Smooth muscle cell of the brain vasculature (primary cell): ENCODE results near the gene FBP1.

ENCODE experiments used
- DNase-seq: peaks from one replicate; pipeline ENCODE4 v3.0.0-alpha.2; 2012; ENCODE audit warnings: low read depth, low spot score

Gene FBP1

DNA sequence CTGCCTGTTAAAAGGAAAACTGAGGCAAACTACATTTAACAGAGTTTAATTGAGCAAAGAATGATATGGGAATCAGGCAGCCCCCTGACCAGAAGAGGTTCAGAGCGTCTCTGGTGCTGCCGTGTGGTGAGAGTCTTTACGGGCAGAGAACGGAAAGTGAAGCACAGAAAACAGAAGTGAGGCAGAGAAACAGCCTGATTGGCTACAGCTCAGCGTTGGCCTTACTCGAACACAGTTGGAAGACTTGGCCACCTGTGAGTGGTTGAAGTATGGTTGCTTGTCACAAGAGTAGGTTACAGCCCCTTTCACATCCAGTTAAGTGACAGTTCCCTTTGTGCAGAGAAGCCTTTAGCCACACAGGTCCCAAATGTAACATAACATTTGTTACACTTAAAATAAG, 16.9 kb upstream of the FBP1 start:
- no peak for DNase-seq

DNA sequence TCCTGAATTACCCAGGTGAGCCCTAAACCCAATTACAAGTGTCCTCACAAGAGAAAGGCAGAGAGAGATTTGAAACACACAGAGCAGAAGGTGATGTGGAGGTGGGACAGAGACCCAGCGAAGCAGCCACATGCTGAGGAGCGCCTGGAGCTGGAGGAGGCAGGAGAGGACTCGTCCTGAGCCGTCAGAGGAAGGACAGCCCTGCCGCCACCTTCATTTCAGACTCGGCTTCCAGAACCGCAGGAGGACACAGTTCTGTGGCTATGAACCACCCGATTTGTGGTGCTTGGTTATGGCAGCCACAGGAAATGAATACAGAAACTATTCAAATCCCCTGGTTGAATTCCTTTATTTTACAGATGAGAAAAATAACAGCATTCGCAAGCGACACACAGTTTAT, 16.4 kb upstream of the FBP1 start:
- DNase-seq: no peak

DNA sequence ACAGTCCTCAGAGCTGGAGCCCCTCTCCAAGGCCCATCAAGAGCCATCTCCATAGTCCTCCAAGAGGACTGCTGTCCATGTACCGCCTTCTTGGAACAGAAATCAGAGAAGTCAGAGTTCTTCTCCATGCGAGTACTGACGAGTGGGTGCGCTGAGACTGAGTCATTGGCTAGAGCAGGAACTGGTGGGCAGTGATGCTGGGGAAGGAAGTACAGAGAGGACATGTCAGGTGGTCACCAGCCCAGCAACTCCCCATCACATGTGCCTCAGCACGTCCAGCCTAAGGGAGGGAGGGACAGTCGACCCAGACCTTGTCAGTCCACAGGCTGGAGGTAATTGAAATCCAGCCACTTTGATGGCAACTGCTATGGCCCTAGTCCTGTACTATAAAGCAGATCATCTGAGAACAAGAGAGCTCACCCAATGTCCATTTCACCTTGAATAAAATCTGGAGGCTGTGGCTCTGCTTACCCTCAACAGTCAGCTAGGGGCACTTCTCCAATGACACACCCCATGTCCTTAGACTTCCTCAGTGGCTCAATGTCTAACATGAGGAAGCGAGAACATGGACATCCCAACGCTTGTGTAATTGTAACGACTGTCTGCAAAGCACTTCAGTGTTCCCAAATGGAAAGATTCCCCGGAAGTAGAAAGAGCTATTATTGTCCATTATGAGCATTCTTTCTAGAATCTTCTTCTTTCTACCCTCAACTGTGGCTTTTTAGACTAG, 15.0 kb upstream of the FBP1 start:
- DNase-seq: no peak

DNA sequence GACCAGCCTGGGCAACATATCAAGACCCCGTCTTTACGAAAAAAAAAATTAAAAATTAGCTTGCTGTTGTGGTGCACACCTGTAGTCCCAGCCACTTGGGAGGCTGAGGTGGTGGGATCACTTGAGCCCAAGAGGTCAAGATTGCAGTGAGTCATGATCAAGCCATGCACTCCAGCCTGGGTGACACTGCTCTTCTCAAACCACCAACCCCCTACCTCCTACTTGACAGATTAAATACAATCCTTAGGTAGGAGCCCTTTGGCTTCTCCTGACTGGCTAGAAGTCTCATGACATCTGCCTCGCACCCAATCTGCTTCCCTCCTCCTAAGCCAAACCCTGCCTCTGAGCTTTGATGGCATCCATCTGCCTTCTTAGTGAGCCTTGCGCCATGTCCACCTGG, 11.6 kb upstream of the FBP1 start:
- DNase-seq: no peak

DNA sequence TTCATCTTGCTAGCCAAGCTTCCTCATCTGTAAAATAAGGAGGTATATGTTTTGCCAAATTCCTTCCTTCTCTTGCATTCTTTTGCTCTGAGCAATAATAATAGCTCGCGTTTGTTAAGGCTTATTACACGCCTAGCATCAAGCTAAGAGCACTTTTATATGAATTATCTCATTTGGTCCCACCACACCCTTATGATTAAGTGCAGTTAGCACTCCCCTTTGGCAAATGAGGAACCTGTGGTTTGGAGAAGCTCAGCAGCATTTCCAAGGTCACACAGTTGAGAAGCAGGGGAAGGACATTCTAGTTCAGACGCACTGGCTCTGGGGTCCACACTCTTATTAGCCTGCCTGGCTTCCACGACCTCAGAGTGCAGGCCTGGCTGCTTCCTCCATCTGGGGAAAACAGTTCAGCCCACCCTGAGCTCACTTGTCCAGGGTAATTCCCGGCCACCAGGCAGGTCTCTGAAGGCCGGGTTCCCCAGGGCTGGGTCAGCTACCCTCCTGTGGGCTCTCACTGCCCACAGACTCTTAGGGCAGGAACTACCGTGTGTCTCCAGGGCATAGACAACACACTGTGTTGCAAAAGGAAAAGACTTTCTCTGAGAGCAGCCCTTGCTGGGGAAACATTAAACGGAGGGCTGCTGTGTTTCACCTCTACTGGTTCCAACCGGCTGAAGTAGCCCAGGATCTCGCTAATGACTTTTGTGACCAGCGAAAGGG, 9.9 kb upstream of the FBP1 start:
- DNase-seq: no peak

DNA sequence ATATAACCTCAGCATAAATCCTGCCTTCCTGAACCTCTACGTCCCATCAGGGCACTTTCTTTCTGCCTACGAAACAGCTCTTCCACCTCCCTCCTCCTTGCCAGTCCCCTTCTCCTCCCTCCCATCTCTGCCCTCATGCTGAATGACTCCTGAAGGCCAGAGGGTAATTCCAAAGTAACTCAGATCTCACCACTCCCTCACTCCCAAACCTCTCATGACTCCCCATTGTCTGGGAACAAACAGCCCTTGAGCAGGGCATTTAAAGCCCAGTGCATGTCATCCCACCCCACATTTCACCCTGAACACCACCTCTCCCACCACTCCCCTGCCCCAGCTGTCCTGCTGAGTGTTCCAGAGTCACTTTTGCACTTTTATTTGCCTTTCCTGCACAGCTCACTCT, 8.9 kb upstream of the FBP1 start:
- no peak for DNase-seq

DNA sequence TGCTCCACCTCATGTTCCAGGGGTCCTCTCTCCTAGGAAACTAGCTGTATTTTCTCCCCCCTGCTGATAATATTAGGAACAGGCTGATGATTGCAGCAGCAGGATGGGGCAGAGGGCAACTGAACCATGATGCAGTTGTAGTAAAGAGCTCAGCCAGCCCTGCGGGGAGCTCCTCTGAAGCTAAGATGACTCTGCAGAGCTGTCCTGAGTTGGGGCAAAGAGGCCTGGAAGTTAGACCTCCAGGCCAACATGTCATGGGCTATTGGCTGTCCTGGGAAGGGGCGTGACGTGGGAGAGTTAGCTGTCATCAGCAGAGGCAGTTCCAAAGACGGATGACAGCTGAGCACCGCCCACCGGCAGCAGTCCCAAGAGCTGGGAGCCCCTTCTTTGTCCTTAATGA, 6.6 kb upstream of the FBP1 start:
- peak; percentile 20 for DNase-seq

DNA sequence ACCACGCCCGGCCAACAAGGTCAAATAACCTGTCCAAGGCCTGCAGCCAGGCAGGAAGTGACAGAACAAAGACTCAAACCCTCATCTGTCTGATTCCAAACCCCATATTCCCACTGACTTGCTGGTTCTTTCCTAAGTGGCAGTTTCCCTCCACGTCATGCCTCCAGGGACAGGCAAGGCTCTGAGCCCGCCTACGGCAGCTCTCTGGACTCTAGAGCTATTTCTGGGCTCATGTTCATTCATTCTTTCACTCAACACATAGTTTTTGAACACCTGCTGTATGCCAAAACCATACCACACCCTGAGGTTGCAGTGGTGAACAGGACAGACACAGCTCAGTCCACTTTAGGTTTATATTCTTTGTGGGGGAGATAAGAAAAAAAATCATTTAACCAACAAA, 5.2 kb upstream of the FBP1 start:
- DNase-seq: no peak

DNA sequence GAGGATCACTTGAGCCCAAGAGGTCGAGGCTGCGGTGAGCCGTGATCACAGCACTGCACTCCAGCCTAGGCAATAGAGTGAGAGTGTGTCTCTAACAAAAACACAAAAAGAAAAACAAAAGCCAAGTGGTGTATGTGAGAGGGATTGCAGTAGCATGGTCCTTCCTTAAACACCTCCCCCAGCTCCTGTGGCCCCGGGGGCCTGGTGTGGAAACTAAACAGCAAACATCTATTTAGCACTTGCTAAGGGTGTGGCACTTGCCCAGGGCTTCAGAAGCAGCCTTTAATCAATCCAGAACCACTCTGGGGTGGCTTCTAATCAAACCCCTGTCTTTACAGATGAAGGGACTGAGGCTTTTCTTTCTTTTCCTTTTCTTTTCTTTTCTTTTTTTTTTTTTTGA, 4.4 kb upstream of the FBP1 start:
- no peak for DNase-seq

DNA sequence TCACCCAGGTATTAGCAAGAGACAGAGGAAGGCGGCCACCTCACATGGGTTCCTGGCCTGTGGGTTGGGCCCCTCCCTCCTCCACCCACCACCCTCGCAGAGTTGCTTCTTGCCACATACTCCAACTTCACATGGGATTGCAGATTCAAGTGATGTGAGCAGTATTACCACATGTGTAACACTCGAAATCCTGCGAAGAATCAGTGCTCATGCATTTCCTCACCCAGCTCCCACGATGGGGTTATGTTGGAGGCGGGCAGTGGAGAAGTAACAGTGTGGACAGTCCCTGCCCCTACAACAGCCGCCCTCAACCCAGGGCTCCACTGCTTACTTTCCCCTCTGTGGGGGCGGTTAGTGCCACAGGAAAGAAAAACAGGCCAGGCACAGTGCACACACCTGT, 3.9 kb upstream of the FBP1 start:
- no peak for DNase-seq

DNA sequence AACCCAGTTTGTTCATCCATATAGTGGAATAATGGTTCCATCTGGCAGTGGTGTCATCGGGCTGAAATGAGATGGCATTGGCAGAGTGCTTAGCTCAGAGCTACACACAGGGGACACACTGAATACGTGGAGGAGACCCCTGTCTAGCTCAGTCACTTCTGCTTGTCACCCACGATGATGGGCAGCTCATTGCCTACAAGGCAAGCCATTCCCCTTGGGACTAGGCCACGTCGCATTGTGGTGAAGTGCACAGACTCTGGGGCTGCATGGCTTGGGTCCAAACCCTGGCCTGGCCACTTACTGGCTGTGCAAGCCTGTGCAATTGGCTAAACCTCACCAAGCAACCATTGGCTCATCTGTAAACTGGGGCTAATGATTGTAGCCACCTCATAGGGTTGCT, 3.2 kb upstream of the FBP1 start:
- no peak for DNase-seq

DNA sequence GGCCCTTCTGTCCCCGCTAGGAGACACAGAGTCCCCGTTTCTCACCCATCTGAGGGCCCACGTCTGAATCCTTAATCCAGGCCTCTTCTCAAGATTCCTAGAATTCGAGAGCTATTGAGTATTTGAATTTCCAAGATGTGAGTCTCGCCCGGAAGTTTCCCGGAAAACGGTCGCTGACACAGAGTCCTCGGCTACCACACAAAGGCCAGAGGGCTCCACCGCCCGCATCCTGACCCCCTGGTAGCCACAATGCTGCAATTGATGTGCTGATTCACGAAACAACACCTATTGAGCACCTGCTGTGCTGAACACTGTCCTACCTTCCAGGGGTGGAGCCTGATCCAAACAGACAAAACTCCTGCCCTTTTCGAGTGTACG, 670 bp upstream of the FBP1 start:
- DNase-seq: no peak

DNA sequence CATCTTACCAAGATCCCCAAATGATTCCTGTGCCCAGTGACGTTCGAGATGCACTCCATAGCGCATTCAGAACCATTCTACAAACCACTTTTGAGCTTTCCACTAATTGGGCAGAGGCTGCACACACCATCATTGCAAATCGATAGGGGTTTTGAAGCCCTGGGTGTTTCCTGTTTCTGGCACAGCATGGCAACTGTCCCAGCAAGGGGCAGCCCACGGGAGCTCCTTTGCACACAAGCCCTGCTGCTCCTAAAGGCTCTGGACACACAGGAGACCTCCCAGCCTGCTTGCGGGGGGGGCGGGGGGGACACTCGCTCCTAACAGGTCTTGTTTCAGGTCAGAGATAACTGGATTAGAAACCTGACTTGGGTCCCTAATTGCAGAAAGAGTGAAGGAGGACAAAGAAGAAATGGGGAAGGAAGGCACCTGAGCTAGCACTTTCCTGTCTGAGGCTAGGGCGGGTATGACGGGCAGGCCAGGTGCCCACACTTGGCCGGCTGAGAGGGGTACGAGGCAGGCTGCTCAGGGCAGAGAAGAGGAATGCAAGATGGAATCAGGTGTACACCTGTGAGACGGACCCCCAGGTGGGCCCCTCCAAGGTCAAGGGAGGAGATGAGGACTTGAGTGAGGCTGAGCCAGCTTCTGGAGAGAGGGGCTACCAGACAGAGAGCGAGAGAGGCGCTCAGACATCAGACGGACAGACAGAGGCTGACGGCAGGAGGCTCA, 820 bp downstream of the FBP1 start:
- no peak for DNase-seq

DNA sequence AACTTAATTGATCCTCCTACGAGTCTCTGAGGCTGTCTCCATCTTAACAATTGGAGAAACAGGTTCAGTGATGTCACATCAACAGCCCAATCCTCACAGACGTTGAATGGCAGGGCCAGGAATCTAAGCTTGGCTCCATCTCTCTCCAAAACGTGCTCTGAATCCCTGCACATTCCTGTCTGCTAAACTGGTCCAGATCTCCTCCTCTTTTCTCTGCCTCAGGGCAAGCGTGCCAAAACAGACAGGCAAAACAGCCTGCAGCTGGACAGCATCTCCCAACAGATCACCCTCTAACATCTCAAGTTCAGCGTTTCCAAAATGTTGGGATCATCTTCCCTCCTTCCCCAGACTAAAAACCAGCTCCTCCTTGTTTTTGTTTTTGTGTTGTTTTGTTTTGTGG, 6.6 kb downstream of the FBP1 start:
- no peak for DNase-seq

DNA sequence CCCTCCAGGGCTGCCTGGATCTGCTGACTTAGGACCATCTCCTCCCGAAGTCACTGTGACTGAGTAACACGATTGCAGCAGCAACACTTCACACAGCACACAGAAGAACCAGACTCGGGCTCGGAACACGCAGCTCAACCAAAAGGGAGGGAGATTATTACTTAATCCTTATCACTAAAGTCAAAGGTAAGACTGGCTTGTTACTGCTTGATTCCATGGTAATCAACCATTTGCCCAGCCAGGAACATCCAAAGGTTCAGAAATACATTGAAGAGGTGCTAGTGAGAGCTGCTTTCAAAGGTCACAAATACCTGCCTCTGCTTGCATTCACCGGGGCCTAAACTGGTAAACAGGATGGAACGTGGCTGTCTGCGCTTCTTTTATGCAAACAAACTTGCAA, 7.7 kb downstream of the FBP1 start:
- DNase-seq: no peak

DNA sequence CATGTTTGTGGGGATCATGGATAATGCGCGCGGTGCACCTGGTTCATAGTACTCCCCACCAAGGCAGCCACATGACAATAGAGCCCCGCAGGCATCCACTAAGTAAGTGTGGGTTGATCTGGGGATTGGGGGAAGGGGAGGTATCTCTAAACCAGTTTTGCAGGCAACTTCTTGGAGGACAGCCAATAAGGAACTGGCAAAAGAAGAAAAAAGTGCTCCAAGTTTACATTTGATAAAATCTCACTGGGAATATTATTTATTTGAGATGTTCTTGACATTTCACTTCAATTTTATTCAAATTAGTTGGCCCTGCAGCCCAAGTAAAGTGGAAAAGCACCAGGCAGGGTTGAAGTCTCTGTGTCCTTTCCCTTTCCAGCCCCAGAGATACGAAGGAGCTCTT, 8.5 kb downstream of the FBP1 start:
- no peak for DNase-seq

DNA sequence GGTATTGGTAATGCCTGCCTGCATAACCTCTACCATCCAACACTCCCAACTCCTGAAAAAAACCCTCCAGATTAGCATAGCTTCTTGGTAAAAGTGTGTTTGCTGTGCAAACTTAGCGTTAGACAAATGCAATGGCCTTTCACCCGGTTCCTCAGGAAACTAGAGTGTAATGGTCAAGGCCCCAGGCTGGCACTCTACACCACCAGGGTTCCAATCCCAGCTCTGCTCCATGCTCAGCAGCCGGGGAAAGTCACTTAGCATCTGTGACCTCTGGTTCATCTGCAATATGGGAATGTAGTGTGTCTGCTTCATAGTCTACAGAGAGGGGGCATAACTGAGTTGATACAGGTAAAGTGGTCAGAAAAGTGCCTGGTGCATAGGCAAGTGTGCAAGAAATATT, 9.0 kb downstream of the FBP1 start:
- DNase-seq: no peak

DNA sequence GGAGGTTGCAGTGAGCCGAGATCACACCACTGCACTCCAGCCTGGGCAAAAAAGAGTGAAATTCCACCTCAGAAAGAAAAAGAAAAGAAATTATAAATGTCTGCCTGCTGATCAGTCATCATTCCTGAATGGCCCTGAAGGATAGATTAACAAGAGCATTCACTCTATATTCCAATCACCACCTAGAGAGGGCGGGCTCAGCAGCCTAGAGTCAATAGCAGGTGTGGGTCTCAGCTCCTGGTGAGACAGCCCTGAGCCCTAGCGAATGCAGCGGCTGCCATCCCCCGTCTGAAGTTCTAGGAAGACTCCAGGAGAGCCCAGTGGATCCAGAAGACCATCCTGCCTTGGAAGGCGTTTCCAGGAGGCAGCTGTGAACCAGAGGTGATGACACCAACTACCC, 12.0 kb downstream of the FBP1 start:
- DNase-seq: no peak

DNA sequence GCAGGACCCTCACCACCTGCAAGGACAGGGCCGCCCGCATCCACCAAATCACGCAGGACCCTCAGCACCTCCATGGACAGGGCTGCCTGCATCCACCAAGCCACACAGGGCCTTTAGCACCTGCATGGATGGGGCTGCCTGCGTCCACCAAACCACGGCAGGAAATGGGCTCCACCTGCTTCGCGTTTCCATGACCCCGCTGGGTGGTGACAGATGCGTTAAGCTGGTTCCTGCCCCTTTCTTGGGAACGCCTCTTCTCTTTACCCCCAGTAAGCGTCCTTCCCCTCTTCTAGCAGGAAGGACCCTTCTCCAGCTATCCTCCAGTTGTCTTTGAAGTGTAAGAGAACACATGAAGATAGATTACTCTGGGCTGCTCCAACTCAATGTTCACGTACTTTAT, 13.5 kb downstream of the FBP1 start:
- DNase-seq: no peak

DNA sequence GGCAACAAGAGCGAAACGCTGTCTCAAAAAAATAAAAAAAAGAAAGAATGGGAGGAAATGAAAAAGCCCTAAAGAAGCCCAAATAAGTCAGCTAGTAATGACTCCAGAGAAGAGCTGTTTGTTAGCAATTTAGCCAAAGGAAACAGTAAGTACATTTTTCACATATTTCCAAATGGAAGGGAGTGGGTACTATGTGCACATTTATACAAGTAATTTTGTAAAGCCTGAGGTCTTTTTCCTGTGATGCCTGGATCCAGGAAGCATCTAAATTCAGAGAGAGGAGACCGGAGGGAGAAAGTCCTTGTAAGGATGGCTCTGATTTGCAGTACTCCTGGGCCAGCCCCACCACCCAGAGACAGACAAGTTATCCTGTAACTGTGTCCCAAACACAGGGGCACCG, 14.7 kb downstream of the FBP1 start:
- DNase-seq: no peak

DNA sequence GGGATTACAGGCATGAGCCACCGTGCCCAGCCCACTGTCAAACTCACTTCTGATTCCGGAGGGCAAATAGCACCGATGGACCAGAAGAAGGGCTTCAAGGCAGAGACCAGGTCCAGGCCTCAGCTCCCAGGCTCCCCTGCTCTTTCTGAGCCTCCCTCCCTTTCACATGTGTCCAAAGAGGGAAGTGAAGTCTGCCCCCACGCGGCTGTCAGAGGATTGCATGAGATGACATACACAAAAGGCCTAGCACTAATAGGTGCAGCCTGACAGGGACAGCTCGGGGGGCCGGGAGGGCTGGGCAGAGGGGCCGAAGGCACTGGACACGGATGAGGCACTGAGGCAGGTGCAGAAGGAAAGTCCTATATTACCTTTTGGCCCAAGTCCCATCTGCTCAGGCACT, 16.1 kb downstream of the FBP1 start:
- no peak for DNase-seq

DNA sequence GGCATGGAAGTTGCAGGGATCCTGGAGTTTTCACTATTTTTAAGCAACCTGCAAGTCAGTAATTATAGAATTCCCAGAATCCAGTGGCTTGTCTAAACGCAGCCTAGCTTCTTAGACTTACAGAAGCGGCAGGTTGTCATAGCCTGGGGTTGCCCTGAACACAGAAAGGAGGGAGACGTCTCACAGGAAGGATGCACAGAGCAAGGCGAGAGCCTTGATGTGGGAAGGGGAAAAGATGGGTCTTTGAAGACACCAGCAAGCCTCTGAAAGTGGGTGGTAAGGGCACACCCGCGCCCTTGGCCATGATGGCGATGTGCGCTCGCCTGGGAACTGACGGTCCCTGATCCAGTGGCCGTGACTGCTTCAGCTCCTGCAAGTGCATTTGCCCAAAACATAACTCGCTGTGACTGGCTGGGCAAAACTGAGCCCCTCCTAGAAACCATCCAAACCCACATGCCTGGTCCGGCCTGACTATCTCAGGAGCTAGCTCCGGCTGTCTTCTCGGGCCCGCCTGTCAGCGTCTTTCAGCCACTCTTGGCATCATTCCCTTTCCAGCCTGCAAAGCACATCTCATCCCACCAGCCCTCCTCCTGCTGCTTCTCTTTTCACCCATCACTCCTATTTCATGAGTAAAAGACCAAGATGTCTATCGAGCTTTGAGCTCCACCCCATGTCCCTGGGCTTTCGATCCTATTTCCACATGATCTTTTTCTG, 17.1 kb downstream of the FBP1 start:
- DNase-seq: no peak
